Left cardiac atrium (tissue), 4 donors: ENCODE measurements around the gene ZNF414. TPM values are rescaled to one million over a fixed set of nuclear protein-coding genes. Genes with fewer than 3 reads are reported as not detected.

Source experiments
- ATAC-seq, 2 donors: fragments of 200-7000 bp; cut with Tn5 transposase; one replicate each; pipeline ENCODE4 v1.9.1; 2020; ENCODE audit warnings: mild to moderate bottlenecking in 2 of 2, moderate library complexity in 2 of 2
- DNase-seq: peaks from one replicate; pipeline ENCODE4 v3.0.0-alpha.2; 2020
- intact Hi-C, 2 donors: fragments of 100-400 bp; cut with DNase I; formaldehyde crosslinking; loops; one replicate each; pipeline versions ENCODE4 v1.14.1 to v1.15.1; 2022 to 2023
- total RNA-seq, 2 donors: library from RNA; stranded (reverse); fragmentation: NEBNext Ultra II Directional; extraction: Animal tissue kit (Norgen Biotek cat#: 25700); gene quantifications; one replicate each; pipeline ENCODE4 v1.2.1, GENCODE V29; 2021
- donor health status: DM: no; HTN: yes; CAD: no.
- donor health status: DM: no; HTN: yes; CAD: no; lungs with severe emphysema.
- donor health status: DM: yes; HTN: yes; CAD: no.
- donor health status: Dilated cardiomyopathy.

ZNF414 gene
- total RNA-seq, 2 donors from 2014 or later, result 13.6 to 16.6 TPM

DNA sequence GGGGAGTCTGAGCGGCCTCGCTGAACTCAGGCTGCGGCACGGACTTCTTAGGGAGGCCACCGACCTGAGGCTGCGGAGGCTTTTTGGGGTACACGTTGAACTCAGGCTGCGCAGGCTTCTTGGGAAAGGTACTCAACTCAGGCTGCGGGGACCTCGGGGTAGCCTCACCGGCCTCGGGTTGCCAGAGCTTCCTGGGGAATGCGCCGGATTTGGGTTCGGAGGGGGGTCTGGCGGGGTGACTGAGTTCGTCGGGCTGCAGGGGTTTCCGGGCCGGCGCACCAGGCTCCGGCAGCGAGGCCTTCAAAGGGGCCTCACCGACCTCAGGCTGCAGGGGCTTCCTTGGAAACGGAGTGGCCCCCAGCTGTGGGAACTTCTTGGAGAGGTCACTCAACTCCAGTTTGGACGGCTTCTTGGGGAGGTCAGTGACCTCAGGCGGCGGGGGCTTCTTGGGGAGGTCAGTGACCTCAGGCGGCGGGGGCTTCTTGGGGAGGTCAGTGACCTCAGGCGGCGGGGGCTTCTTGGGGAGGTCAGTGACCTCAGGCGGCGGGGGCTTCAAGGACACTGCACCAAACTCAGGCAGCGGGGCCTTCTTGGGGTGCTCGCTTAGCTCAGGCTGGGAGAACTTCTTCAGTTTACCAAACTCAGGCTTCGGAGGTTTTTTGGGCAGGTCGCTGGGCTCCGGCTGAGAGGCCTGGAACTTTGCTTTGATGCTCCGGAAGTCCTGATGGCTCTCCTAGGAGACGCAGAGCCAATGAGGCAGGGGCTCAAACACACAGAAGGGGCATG lies 14.7 kb downstream of the ZNF414 start:
- ATAC-seq (no peak), DNase-seq (no peak)
- intact Hi-C loops, result no loop called here

DNA sequence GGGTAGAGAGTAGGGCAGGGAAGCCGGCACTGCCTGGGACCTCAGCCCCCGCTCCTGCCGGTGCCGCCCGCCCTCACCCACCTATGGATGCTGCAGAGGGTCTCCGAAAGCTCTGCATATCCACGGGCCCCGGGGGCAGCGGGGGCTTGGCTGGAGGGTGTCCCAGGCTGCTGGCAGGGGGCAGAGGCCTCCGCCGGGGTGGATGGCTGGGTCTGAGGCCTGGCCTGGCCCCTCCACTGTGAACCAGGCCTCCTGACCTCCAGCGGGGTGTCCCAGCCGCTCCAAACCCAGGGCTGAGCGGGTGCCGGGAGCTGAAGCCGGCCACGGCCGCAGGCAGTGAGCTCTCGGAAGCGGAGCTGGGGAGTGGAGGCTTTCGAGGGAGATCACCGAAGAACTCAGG lies 15.7 kb downstream of the ZNF414 start:
- no peak for DNase-seq
- intact Hi-C loops, result no loop called here
- ATAC-seq, result no peak

DNA sequence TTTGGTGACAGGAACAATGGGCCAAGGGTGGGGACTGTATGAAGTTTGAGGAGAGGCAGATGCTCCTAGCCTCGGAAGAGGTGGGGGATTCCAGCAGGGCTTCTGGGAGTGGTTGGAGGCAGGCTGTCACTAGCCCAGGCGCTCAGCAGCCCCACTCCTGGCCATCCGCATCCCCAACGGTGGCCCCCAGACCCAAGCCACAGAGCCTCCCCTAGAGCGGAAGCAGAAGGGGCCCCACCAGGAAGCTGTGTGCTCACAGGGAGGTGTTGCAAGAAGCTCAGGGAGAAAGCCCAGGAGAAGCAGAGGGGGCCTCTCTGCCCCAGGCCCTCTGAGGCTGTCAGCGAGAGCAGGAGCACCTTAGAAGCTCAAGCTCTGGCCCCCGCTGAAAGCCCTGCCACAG lies 19.8 kb downstream of the ZNF414 start:
- ATAC-seq (no peak), DNase-seq (no peak)
- intact Hi-C loops, result no loop called here

DNA sequence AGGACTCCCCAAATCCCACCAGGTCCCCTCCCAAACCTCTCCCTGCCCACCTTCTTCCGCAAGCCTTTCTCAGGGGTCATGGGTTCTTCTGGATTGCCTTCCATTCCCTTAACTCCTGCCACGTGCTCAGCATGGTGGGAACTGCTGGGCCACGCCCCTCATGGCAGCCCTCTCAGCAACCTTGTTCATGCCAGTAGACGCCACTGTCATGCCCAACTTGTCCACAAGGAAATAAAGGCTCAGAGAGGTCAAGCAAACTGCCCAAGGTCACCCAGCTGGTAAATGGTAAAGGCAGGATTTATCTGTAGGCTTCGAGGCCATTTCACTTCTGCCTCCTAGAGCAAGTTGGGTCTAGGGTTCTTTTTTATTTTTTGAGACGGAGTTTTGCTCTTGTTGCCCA lies 22.4 kb downstream of the ZNF414 start:
- DNase-seq (no peak), ATAC-seq (no peak)
- intact Hi-C loops, result no loop called here

DNA sequence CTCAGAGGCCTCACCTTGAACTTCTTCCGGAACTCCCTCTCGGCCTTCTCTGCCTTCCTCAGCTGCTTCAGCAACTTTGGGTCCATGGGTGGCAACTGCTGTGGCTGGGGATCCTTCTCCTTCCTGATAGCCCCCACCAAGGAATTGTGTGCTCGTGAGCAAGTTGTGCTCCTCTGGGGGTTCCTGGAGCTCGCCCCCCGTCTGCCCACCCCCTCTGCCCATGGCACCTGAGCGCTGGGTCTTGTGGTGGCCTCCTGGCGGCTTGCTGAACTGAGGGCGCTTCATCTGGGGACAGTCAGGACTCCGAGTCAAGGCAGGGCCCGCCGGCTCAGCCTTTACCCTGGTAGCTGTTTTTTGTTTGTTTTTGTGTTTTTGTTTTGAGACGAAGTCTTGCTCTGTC lies 23.1 kb downstream of the ZNF414 start:
- intact Hi-C loops, result no loop called here
- no peak for ATAC-seq
- no peak for DNase-seq

DNA sequence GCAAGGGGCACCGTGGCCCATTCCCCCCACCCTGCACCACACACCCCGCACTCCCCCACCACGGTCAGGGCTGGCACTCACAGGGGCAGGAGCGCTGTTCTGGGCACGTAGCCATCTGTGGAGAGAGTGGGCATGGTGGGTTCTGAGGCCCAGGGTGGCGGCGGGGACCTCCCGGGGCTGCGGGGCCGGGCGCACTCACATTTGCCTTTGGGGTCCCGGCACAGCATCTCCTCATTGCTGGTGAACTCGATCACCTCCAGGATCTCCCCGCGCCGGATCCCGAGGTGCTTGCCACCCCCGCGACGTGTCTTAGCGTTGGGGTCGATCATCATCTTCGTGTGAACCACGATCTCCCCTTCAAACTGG lies 23.6 kb downstream of the ZNF414 start:
- intact Hi-C loops, result no loop called here
- DNase-seq, result no peak
- no peak for ATAC-seq

DNA sequence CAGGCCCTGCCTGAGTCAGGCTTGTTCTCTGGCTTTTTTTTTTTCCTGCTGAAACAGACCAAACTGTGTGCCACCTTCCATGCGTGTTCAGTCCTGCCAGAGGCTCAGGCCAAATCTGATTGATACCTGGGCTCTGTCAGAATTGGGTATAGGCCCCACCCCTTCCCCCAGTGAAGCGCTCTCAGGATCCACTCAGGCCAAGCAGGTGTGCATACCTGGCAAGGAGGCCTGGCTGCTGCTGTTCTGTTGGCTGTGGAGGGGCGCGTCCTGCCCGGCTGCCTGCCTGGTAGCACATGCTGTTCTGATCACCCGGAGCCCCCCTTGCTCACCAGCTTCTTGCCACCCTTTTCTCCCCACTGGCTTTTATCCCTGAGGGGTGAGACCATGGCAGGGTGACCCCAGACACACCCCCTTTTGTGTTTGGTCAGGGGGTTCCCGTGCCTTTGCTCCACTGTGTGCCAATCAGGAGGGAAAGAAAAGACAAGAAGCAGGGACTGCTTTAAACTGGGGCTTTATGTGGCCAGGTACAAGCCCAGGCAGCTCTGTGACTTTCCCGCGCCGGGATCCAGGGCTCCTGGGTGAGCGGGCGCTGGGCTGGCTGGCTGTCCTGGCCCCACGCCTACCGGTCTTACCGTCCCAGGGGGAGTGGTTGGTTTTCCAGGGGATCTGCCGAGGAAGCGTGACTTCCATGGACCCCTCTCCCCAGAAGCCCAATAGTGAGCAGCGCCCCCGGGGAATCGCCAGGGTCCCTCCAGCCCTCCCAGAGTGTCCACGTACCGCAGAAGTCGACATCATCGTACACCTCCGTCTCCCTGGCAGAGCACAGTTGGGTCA lies 24.2 kb downstream of the ZNF414 start:
- DNase-seq, result no peak
- ATAC-seq, result no peak
- intact Hi-C loops, result no loop called here

DNA sequence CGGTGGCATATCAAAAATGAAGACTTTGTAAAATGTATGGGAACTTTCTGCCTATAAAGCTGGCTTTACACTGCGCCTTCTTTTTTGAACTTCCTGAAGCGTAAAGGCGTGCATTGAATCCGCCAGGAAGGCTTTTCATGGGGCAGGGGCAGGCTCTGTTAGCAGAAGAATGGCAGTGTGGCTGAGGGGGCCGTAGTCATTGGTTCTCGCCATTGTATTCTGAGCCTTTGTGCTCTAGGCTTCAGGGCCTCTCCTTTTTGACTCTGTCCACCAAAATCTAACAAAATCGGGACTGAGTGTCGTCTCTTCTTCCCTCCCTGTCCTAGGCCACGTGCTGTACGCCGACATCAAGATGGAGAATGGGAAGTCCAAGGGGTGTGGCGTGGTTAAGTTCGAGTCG lies 25.6 kb downstream of the ZNF414 start:
- no peak for ATAC-seq
- DNase-seq, result no peak
- intact Hi-C loops, result no loop called here

DNA sequence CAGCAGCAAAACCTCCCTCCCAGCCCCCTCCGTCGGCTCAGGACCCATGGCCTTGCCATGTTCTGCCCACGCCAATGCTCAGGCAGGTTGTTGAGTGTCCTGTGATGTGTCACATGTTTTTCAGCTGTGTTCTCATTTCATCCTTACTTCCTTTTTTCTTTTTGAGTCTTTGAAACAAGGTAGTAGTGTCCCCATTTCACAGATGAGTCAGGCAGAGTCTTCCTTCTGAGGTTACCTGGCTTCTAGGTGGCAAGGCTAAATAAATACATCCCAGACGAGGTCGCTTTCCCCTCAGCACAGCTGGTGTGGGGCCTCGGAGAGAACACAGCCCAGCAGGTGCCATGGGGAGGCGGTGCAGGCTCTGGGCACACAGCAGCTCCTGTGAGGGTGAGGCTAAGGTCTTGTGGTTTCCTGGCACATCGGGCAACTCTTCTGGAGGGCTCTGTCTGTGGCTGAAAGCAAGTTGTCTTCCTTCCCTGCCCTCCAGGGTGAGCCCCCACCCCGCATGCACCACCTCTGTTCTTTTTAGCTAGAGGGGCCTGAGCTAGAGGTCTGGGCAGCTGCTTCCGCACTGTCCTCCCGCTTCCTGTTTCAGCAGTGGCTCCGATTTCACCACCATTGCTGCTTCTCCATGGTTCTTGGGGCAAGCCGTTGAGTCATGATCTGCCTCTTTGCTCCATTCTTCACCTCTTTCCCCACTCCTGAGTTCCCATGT lies 26.7 kb downstream of the ZNF414 start:
- peak; percentile 53 for DNase-seq

DNA sequence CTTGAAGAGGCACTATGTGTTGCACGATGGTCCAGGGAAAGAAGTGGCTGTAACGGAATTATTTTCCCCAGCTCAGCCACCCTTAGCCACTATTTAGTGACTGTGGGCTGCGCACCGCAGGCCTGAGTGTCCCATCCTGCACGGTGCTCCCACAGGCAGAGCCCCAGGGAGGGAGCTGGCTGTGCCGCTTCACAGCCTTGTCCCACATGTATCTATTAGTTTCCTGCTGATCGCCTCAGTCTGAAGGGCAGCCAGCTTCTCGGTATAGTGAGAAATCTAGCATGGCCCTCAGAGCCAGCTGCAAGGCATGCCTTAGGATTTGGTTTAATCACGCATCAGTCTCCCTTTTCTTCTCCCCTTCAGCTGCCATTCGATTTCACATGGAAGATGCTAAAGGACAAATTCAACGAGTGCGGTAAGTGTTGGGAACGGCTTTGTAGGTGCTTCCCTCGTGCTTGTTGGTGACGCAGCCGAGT lies 27.3 kb downstream of the ZNF414 start:
- DNase-seq, result no peak
- no peak for ATAC-seq
- intact Hi-C loops, result no loop called here

More for the DNA sequence above, 26.7 kb downstream of the ZNF414 start:
- intact Hi-C loops, result no loop called here
- ATAC-seq, result peak; percentile 23 to 35

DNA sequence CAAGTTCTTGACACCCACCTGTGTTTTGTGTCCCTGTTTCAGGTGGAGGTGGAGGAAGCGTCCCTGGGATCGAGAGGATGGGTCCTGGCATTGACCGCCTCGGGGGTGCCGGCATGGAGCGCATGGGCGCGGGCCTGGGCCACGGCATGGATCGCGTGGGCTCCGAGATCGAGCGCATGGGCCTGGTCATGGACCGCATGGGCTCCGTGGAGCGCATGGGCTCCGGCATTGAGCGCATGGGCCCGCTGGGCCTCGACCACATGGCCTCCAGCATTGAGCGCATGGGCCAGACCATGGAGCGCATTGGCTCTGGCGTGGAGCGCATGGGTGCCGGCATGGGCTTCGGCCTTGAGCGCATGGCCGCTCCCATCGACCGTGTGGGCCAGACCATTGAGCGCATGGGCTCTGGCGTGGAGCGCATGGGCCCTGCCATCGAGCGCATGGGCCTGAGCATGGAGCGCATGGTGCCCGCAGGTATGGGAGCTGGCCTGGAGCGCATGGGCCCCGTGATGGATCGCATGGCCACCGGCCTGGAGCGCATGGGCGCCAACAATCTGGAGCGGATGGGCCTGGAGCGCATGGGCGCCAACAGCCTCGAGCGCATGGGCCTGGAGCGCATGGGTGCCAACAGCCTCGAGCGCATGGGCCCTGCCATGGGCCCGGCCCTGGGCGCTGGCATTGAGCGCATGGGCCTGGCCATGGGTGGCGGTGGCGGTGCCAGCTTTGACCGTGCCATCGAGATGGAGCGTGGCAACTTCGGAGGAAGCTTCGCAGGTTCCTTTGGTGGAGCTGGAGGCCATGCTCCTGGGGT lies 28.2 kb downstream of the ZNF414 start:
- no peak for ATAC-seq
- intact Hi-C loops, result no loop called here
- DNase-seq, result no peak

DNA sequence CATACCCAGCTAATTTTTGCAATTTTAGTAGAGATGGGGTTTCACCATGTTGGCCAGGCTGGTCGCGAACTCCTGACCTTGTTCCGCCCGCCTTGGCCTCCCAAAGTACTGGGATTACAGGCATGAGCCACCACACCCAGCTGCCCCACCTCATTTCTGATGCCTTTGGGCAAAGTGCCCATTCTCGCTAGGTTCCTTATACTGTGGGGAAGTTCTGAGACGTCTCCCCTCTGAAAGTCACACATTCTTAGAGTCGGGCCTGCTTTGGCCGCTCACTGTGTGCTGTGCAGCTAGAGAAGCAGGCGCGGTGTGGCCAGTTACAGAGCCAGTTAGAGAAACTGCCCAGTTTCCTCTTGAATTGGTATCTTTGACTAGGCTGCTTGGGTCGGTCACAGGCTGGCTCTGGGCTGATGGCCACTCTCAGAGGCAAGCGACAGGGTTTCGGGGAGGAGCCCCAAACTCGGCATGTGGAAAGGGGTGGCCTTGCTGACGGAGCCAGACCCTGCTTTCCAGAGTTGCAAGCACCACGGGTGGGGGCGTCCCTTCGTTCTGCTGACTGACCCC lies 29.6 kb downstream of the ZNF414 start:
- peak; percentile 63 for DNase-seq
- intact Hi-C loops, result no loop called here
- peak in 1 of 2 donors; percentile 30 for ATAC-seq

DNA sequence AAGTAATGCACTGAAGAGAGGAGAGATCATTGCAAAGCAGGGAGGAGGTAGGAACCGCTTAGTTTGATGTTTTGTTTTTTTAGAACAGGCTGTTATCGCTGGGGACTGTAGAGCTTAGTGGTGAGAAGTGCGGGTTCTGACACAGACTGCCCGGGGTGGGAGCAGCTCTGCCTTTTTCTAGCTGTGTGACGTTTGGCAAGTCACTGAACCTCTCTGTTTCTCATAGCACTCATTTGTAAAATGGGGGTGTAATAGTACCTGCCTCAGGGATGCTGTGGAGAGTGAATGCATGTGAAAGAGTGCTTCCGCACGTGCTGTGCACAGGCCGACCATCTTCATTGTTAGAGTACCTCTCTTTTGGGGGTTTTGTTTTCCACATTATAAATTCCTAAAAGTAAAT lies 30.8 kb downstream of the ZNF414 start:
- ATAC-seq (no peak), DNase-seq (no peak)
- intact Hi-C loops, result no loop called here

DNA sequence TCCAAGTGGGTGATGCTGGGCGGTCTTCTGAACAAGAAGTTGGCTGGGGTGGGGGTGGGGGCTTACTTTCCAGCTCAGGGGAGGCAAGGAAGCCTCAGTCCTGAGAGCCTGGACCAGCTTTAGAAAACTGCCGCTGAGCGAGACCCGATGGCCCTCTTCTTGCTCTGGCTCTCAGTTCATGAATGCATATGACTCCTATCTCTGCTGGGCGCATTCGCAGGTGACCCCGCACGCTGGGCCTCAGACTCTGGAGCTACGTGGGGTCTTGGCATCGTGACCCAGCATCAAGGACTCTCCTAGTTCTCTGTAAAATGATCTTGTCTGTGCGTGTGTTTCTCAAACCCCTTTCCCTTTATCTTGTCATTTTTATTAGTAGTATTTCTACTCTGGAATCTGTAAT lies 31.3 kb downstream of the ZNF414 start:
- ATAC-seq, result no peak
- intact Hi-C loops, result no loop called here
- DNase-seq, result no peak

DNA sequence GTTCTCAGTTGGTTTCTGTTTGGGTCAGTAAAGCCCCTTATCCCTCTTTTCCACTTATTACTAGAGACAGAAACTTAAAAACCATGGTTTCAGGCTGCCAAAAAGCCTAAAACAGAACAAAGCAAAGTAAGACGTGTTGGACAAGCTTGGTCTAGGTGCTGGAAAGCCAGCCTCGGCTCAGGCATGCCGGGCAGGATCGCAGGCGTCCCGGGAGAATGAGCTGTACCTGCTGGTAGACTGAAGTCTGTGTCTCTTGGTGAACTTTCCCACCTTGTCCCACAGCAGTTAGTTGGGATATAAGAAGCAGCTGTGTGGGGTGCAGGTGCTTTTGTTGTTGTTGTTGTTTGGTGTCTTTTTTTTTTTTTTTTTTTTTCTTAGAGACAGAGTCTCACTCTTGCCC lies 32.4 kb downstream of the ZNF414 start:
- intact Hi-C loops, result no loop called here
- ATAC-seq (no peak), DNase-seq (no peak)

DNA sequence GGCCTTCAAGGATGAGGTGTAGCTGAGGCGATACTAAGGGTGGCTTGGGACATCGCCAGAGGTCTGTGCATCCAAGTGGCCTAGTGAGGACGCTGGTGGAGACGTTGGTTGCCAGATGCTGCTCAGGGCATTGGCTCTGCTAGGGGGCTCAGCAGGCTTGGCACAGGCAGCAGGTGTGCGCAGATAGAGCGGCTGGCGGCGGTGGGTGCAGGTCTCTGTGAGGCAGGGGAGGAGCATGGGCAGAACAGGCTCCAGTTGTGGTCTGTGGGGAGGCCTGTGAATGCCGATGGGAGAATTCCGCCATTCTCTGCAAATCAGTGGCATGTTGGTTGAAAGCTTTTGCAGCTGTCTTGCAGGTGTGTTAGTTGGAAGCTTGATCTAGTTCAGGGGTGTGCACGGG lies 32.8 kb downstream of the ZNF414 start:
- intact Hi-C loops, result no loop called here
- DNase-seq (no peak), ATAC-seq (peak in 1 of 2 donors; percentile 6)

DNA sequence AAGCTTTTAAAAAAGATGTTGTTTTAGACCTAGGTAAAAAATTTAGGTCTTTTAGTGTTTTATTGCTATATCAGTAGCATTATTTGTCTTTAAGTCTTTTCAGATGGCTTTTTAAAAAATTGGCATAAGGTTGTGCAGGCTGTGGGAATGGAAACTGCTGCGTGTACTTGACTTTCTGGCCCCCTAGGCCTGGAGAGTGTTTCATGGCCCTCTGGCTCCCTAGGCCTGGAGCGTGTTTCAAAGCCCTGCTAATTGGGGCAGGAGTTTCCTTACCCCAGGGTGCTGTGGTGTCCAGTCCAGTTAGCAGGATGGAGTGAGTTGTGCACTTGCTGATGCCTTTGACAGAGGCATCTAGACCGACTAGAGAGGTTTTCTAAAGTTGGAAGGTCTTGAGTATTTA lies 35.4 kb downstream of the ZNF414 start:
- no peak for ATAC-seq
- intact Hi-C loops, result no loop called here
- no peak for DNase-seq

DNA sequence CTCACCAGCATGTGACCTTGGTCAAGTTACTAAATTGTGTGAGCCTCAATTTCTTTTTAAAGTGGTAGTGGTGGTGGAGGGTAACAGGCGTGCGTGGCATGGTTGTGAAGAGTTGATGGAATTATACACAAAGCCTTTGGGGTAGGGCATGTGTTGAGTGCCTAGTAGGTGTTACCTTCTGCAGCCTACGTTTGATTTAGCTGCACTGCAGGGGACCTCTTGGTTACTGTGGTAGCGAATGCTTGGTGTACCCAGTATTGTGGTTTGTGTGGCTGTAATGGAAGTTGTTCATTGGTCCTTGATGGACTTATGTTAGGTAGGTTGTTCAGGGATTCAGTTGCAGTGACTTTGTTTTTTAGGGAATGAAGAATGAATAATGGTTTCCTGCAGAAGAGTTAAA lies 36.1 kb downstream of the ZNF414 start:
- no peak for DNase-seq
- intact Hi-C loops, result no loop called here
- no peak for ATAC-seq

DNA sequence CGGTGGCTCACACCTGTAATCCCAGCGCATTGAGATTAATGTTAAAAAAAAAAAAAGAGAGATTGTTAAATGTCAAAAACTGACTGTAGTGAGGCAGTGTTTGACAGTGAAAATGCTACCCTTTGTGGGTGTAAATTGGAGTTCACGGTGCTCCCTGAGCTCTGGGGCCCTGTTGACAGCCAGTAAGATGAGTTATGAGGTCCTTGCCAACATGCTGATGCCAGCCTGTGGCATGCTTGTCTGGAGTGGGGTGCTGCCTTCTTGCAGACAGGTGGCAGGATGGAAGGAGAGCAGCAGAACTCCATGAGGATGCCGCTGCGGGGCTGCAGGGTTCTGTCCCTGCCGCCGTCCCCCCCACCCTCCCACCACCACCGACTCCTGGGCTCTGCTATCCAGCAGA lies 37.4 kb downstream of the ZNF414 start:
- DNase-seq (no peak), ATAC-seq (peak; percentile 9 to 39)
- intact Hi-C loops, result no loop called here
